MCF 10A (cell line): ENCODE data around the gene VPS36. TPM values are rescaled to one million over a fixed set of nuclear protein-coding genes. Genes with fewer than 3 reads are reported as not detected.
A peak's percentile ranks its signal among the peaks of the same experiment; 100 is the strongest.
"Not testable (repeated sequence)": the region's sequence is repeated elsewhere in the genome, so short reads cannot be mapped to it uniquely, and the experiment has no call there.

Experiments used
- BruUV-seq: library from RNA; stranded (reverse); fragments of 400-500 nt; replicated peaks from 2 replicates; lab custom pipeline; 2021; lab: Mats Ljungman, UMichigan
- CTCF ChIA-PET: fragments of 300-600 bp; sonication (Branson Sonifier 250); formaldehyde crosslinking; extraction: SDS; loops from one replicate; lab custom pipeline; 2021; ENCODE audit warnings: antibody characterized with exemption, inconsistent platforms; lab: Yijun Ruan, JAX
- POLR2A ChIA-PET: fragments of 300-600, 350-650 bp; sonication (Branson Sonifier 250); formaldehyde crosslinking; extraction: SDS; loops from one replicate; lab custom pipeline; 2020; ENCODE audit warnings: antibody characterized with exemption, inconsistent platforms; lab: Yijun Ruan, JAX
- DNase-seq: peaks from one replicate; pipeline ENCODE4 v3.0.0-alpha.2; 2018; ENCODE audit not compliant: unreplicated experiment
- H3K27ac Mint-ChIP-seq: one replicate; pipeline ENCODE4 v1.8.0; 2022; ENCODE audit warnings: mild to moderate bottlenecking, low read depth, mixed read lengths; ENCODE audit not compliant: unreplicated experiment
- H3K27me3 Mint-ChIP-seq: one replicate; pipeline ENCODE4 v1.8.0; 2022; ENCODE audit warnings: mixed read lengths; ENCODE audit not compliant: insufficient read depth, unreplicated experiment
- H3K36me3 Mint-ChIP-seq: one replicate; pipeline ENCODE4 v1.8.0; 2022; ENCODE audit warnings: mild to moderate bottlenecking, moderate library complexity, mixed read lengths; ENCODE audit not compliant: insufficient read depth, unreplicated experiment
- H3K4me1 Mint-ChIP-seq: one replicate; pipeline ENCODE4 v1.8.0; 2022; ENCODE audit warnings: mixed read lengths; ENCODE audit not compliant: insufficient read depth, unreplicated experiment
- H3K4me3 Mint-ChIP-seq: one replicate; pipeline ENCODE4 v1.8.0; 2022; ENCODE audit warnings: mild to moderate bottlenecking, moderate library complexity, mixed read lengths; ENCODE audit not compliant: unreplicated experiment
- H3K9me3 Mint-ChIP-seq: one replicate; pipeline ENCODE4 v1.8.0; 2022; ENCODE audit warnings: mixed read lengths; ENCODE audit not compliant: unreplicated experiment
- intact Hi-C: fragments of 100-400 bp; cut with micrococcal nuclease; formaldehyde crosslinking; loops from 2 replicates; pipeline ENCODE4 v1.14.1; 2022
- total RNA-seq: library from RNA; stranded (reverse); gene quantifications from 2 replicates; pipeline ENCODE4 v1.2.3, GENCODE V29; 2022
- TF ChIP-seq, protein P1 (sequence below): fragments of 200-600 bp; IDR thresholded peaks from one replicate; pipeline ENCODE4 v1.8.0; 2022; ENCODE audit warnings: antibody characterized with exemption, mild to moderate bottlenecking; ENCODE audit not compliant: unreplicated experiment

VPS36 gene
- total RNA-seq, 1 experiment from 2014 or later: 43.4 TPM

DNA sequence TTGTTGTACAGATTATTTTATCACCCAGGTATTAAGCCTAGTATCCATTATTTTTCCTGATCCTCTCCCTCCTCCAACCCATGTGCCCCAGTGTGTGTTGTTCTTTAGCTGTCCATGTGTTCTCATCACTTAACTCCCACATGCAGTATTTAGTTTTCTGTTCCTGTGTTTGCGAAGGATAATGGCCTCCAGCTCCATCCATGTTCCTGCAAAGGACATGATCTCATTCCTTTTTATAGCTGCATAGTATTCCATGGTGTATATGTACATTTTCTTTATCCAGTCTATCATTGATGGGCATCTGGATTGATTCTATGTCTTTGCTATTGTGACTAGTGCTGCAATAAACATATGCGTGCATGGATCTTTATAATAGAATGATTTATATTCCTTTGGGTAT lies 18.1 kb upstream of the VPS36 start:
- peaks cover 83% of the 10 kb centered on the region for H3K36me3 Mint-ChIP-seq
- H3K27me3 Mint-ChIP-seq, H3K4me3 Mint-ChIP-seq, intact Hi-C loops, DNase-seq, BruUV-seq, CTCF ChIA-PET, POLR2A ChIA-PET, H3K9me3 Mint-ChIP-seq, H3K4me1 Mint-ChIP-seq, H3K27ac Mint-ChIP-seq: not testable (repeated sequence)

DNA sequence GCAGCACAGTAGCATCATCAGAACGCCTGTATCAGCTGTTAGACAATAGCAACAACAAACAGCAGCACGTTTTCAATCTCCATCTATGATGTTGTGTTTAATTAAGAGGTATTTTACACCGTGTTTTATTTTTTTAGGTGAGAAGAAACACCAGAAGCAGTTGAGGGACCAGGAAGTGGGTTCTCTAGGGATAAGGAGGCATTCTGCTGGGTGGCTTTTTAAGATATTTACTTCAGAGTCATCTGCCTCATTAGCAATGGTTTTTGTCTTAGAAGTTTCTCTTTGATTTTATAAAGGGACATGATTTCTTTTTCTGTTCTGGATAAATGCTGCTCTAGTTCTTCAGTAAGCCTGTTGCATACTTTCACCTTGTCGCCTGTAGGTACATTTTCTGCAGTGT lies 13.1 kb upstream of the VPS36 start:
- Mint-ChIP-seq H3K4me3 (no peak overlapping the region), H3K4me1 (peaks cover 23% of the 10 kb centered on the region), H3K9me3 (no peaks in the 10 kb centered on the region), H3K36me3 (peaks cover 61% of the 10 kb centered on the region), H3K27ac (no peak overlapping the region), H3K27me3 (no peaks in the 10 kb centered on the region)
- DNase-seq: no peak
- ChIA-PET CTCF (interaction anchor here (0.6 kb wide), 1 partner anchor 58 kb away, joined by 3 read pairs; no protein-coding TSS in a partner anchor), POLR2A (interaction anchor here (1.8 kb wide), 1 partner anchor 7 kb away, joined by 7 read pairs; no protein-coding TSS in a partner anchor)
- intact Hi-C loops: no loop called here
- TF ChIP-seq, protein P1, sequence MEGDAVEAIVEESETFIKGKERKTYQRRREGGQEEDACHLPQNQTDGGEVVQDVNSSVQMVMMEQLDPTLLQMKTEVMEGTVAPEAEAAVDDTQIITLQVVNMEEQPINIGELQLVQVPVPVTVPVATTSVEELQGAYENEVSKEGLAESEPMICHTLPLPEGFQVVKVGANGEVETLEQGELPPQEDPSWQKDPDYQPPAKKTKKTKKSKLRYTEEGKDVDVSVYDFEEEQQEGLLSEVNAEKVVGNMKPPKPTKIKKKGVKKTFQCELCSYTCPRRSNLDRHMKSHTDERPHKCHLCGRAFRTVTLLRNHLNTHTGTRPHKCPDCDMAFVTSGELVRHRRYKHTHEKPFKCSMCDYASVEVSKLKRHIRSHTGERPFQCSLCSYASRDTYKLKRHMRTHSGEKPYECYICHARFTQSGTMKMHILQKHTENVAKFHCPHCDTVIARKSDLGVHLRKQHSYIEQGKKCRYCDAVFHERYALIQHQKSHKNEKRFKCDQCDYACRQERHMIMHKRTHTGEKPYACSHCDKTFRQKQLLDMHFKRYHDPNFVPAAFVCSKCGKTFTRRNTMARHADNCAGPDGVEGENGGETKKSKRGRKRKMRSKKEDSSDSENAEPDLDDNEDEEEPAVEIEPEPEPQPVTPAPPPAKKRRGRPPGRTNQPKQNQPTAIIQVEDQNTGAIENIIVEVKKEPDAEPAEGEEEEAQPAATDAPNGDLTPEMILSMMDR: no peak
- BruUV-seq: no TSS peak

DNA sequence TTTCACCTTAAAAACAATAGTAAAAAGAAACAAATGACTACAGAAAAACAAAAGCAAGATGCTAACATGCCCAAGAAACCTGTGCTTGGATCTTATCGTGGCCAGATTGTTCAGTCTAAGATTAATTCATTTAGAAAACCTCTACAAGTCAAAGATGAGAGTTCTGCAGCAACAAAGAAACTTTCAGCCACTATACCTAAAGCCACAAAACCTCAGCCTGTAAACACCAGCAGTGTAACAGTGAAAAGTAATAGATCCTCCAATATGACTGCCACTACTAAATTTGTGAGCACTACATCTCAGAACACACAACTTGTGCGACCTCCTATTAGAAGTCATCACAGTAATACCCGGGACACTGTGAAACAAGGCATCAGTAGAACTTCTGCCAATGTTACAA lies 10.8 kb upstream of the VPS36 start:
- no peak for DNase-seq
- Mint-ChIP-seq H3K9me3 (no peaks in the 10 kb centered on the region), H3K36me3 (peaks cover 48% of the 10 kb centered on the region), H3K4me1 (peaks cover 23% of the 10 kb centered on the region), H3K27me3 (no peaks in the 10 kb centered on the region), H3K4me3 (no peak overlapping the region), H3K27ac (peak overlapping the region; percentile 49)
- TF ChIP-seq, protein P1: no peak
- intact Hi-C loops: no loop called here
- CTCF ChIA-PET: interaction anchor here (0.7 kb wide), 2 partner anchors 50 to 259 kb away, joined by 3 read pairs; no protein-coding TSS in a partner anchor
- POLR2A ChIA-PET: interaction anchor here (0.5 to 1.2 kb wide), 2 partner anchors 12 to 103 kb away, joined by 3 to 4 read pairs; no protein-coding TSS in a partner anchor
- TSS peak; percentile 18 for BruUV-seq

DNA sequence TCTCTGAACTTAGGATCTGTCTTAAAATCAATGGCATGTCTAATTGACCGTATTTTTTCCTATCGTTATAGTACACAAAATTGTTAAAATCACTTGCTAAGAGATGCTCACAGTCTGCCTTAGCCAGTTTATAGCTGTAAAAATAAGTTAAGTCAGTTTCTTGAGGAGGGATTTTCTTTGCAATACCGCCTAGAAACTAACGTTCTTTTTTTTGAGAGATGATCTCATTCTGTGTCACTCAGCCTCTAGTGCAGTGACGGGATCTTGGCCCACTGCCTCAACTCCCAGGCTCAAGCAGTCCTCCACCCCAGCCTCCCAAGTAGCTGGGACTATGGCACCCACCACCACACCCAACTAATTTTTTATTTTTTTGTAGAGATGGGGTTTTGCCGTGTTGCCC lies 9.2 kb upstream of the VPS36 start:
- H3K27ac Mint-ChIP-seq: no peak overlapping the region
- peaks cover 23% of the 10 kb centered on the region for H3K4me1 Mint-ChIP-seq
- peak; percentile 63 for DNase-seq
- intact Hi-C loops: loop anchor here (10.0 kb wide), 2 partner anchors 155 to 345 kb away; no protein-coding TSS in a partner anchor
- POLR2A ChIA-PET: interaction anchor here (0.8 to 2.0 kb wide), 5 partner anchors 11 to 158 kb away, joined by 3 to 7 read pairs (median 6); no protein-coding TSS in a partner anchor
- H3K27me3 Mint-ChIP-seq: no peaks in the 10 kb centered on the region
- no peaks in the 10 kb centered on the region for H3K9me3 Mint-ChIP-seq
- TF ChIP-seq, protein P1: no peak
- CTCF ChIA-PET: interaction anchor here (0.6 to 1.9 kb wide), 3 partner anchors 9 to 1956 kb away, joined by 3 to 6 read pairs (median 3); partner anchors contain the start of gene VPS36
- H3K36me3 Mint-ChIP-seq: peaks cover 36% of the 10 kb centered on the region
- no TSS peak for BruUV-seq
- no peak overlapping the region for H3K4me3 Mint-ChIP-seq
